ENCODE data around the gene BAZ2B.

DNA sequence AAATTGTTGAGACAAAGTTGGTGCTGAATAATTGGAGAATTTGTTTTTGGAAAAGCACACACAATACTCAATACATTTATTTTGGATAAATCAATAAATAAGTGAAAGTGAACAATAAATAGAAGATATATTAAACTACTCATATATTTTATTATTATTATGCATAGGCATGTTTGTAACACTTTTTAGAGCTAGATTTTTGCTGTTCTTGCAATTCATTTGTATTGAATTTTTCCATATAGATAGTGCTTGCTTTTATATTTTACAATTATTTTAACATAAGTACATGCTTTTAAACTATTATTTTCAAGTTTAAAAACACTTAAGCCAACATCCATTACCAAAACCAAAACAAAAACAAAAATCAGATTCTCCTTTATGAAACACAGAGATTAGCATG, 43.9 kb downstream of the BAZ2B start:
- TF ChIP-seq SP1 (IDR thresholded peaks at IDR 0.05) (no peak), L3MBTL2 (conservative IDR thresholded peaks at IDR 0.05) (no peak), CTBP1 (IDR thresholded peaks at IDR 0.05; ENCODE audit: borderline replicate concordance) (no peak), TARDBP (IDR thresholded peaks at IDR 0.05) (no peak), ZNF384 (IDR thresholded peaks at IDR 0.05) (no peak), NFRKB (IDR thresholded peaks at IDR 0.05) (no peak)
